ENCODE measurements around the gene MYRF.

Gene MYRF

DNA sequence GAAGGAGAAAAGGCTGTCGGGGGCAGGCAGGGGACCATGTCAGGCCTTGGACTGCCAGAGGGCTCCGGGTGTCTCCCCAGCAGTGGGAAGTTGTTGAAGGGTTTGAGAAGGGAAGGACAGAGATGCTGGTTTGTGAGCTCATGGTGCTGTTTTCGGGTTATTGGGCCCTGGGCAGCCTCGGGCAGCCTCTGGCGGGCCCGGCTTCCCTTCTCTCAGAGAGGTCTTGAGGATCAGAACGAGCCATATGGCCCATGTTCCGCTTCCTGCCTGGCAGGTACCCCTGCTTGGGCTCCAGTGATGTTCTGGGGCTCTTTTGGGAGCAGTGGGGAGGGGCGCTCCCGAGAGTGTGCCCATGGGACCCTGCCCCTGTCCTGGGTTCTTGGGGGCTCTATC lies 9.8 kb downstream of the MYRF start:
- TF ChIP-seq, protein P1, sequence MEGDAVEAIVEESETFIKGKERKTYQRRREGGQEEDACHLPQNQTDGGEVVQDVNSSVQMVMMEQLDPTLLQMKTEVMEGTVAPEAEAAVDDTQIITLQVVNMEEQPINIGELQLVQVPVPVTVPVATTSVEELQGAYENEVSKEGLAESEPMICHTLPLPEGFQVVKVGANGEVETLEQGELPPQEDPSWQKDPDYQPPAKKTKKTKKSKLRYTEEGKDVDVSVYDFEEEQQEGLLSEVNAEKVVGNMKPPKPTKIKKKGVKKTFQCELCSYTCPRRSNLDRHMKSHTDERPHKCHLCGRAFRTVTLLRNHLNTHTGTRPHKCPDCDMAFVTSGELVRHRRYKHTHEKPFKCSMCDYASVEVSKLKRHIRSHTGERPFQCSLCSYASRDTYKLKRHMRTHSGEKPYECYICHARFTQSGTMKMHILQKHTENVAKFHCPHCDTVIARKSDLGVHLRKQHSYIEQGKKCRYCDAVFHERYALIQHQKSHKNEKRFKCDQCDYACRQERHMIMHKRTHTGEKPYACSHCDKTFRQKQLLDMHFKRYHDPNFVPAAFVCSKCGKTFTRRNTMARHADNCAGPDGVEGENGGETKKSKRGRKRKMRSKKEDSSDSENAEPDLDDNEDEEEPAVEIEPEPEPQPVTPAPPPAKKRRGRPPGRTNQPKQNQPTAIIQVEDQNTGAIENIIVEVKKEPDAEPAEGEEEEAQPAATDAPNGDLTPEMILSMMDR (IDR thresholded peaks at IDR 0.05; ENCODE audit: low read depth, low read length) = no peak
- no peak for DNase-seq (ENCODE audit: low read depth in 2 of 2)
- H3K4me3 ChIP-seq (replicated peaks in 1 of 2; ENCODE audit: low read depth in 2 of 2, low read length in 2 of 2) = no peak overlapping the region

DNA sequence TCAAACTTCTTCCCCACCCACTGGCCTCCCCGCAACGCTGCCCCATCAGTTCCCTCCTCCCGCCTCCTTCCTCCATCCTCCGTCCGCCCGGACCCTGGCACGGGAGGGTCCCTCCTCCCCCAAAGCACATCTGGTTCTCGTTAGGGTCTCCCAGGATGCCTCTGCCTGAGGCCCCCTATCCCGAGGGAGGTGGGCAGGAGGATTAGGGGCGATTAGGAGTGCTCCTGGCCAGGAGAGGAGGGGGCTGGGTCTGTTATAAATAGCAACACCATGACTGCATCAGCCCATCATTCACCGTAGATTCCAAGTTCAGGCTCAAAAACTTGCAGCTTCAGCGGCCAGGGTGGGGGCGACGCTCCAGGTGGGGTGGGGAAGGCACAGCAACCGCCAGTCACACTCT lies 10.4 kb downstream of the MYRF start:
- DNase-seq (ENCODE audit: low read depth in 2 of 2) = no peak
- H3K4me3 ChIP-seq (replicated peaks in 1 of 2; ENCODE audit: low read depth in 2 of 2, low read length in 2 of 2) = no peak overlapping the region
- TF ChIP-seq, protein P1 (IDR thresholded peaks at IDR 0.05; ENCODE audit: low read depth, low read length) = no peak

DNA sequence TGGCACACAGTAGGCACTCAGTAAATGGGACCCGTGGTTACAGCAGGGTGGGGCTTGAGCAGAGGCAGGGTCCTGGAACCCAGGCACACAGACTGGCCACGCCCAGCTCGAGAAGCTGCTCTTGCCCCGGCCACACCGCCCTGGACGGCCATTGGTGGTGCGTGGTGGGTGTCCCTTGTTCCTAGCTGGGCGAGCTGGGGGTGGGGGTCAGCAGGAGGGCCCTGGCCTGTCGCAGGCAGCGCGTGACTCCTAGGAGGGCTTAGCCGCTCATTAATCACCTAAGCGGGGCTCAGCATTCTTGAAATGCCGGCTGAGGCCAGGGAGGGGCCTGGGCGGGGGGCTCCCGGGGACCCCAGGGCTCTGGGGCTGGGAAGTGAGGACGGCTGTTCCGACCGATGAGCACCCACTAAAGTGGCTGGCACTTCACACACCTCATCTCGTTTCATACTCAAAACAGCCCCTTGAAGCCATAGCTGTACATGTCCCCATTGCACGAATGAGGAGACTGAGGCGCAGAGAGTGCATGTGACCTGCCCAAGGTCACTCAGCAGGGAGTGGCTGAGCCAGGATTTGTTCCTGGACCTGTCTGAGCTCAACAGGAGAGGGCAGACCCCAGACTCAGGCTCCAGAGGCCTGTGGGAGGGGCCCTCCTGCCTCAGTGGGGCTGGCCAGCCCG lies 11.6 kb downstream of the MYRF start:
- TF ChIP-seq, protein P1 (IDR thresholded peaks at IDR 0.05; ENCODE audit: low read depth, low read length) = no peak
- no peak overlapping the region for H3K4me3 ChIP-seq (replicated peaks in 1 of 2; ENCODE audit: low read depth in 2 of 2, low read length in 2 of 2)
- no peak for DNase-seq (ENCODE audit: low read depth in 2 of 2)

- peak in 1 of 2 donors; percentile 82 for DNase-seq (ENCODE audit: low read depth in 2 of 2)
- TF ChIP-seq, protein P1 (IDR thresholded peaks at IDR 0.05; ENCODE audit: low read depth, low read length) = no peak
- no peak overlapping the region for H3K4me3 ChIP-seq (replicated peaks in 1 of 2; ENCODE audit: low read depth in 2 of 2, low read length in 2 of 2)
Measured at GRCh38 chr11:61764606-61765260, 12.3 kb downstream of the MYRF start.

GRCh38 chr11:61765550-61766253 lies 13.3 kb downstream of the MYRF start:
- TF ChIP-seq, protein P1 (IDR thresholded peaks at IDR 0.05; ENCODE audit: low read depth, low read length) = no peak
- no peak for DNase-seq (ENCODE audit: low read depth in 2 of 2)
- no peak overlapping the region for H3K4me3 ChIP-seq (replicated peaks in 1 of 2; ENCODE audit: low read depth in 2 of 2, low read length in 2 of 2)

DNA sequence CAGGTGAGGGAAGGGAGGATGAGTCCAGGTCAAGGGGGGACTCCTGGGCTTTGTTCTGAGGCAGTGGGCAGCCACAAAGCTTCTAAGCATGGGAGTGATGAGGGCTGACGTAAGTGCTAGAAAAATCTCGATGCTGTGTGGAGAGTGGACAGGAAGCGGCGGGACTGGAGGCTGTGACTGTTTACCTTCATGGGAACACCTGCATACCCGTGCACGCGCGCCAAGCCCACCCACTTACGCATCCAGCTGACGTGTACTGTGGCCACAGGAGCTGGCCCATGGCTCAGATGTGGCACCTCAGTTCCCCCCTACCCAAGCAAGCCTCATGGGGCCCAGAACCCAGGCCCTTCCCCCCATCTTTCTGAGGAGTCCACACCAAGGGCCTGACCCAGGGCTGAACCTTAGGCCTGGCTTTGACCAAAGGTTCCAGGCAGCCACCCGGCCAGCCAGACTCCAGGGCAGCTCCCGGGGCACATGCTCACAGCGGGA lies 14.0 kb downstream of the MYRF start:
- TF ChIP-seq, protein P1 (IDR thresholded peaks at IDR 0.05; ENCODE audit: low read depth, low read length) = no peak
- no peak for DNase-seq (ENCODE audit: low read depth in 2 of 2)
- H3K4me3 ChIP-seq (replicated peaks in 1 of 2; ENCODE audit: low read depth in 2 of 2, low read length in 2 of 2) = no peak overlapping the region
